Measurements from ENCODE around the gene CSTB. TPM values are rescaled to one million over a fixed set of nuclear protein-coding genes. Genes with fewer than 3 reads are reported as not detected.

CSTB gene
- total RNA-seq, 1 donor from 2014 or later = 55.8 TPM

GRCh38 chr21:43778469-43779335 lies 2.6 kb upstream of the CSTB start:
- peak overlapping the region; percentile 66 for H3K4me3 Mint-ChIP-seq (ENCODE audit: low read depth)
- no peaks in the 10 kb centered on the region for H3K27me3 Mint-ChIP-seq (ENCODE audit: low read depth)
- H3K9me3 Mint-ChIP-seq = no peaks in the 10 kb centered on the region
- H3K27ac Mint-ChIP-seq = peak overlapping the region; percentile 96
- H3K36me3 Mint-ChIP-seq (ENCODE audit: low read depth) = peaks cover 15% of the 10 kb centered on the region
- H3K4me1 Mint-ChIP-seq (ENCODE audit: low read depth) = peaks cover 53% of the 10 kb centered on the region
- DNase-seq (ENCODE audit: low spot score) = peak; percentile 26
- intact Hi-C loops (cut with micrococcal nuclease) = no loop called here

DNA sequence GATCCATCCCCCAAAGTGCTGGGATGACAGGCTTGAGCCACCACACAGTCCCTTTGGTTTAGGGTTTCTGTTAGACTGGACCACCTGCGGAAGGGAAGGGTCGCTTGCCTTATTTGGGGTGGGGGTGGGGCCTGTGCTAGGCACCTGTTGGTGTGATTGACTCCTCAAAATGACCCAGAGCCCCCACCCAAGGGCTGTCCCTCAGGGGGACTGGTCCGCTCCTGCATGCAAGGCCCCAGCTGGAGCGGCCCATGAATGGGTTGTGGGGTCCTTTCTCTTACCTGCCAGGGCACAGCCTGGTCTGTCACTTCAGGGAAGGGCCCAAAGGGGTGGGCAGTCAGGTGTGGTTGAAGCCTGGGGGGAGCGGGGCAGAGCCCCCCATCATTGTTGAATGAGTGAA lies 1.8 kb upstream of the CSTB start:
- intact Hi-C loops (cut with micrococcal nuclease) = no loop called here
- peak overlapping the region; percentile 96 for H3K27ac Mint-ChIP-seq
- H3K9me3 Mint-ChIP-seq = no peaks in the 10 kb centered on the region

DNA sequence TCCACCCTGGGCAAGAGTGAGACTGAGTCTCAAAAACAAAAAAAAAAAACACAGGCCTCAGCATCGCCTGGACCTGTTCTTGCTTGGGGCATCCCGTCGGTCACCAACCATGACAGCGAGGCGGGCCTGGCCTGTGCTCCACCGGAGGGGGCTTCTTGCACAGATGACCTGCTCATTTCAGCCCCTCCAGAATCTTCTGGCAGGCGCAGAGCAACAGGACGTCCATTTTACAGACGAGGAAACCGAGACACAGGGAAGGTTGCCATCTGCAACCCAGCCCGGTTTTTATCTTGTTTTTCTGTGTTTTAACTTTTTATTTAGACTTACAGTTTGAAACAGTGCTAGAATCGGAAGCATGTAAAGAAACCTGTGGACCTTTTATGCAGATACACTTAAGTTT lies 918 bp downstream of the CSTB start:
- peak overlapping the region; percentile 96 for H3K4me3 Mint-ChIP-seq (ENCODE audit: low read depth)
- intact Hi-C loops (cut with micrococcal nuclease) = no loop called here
- H3K27ac Mint-ChIP-seq = peak overlapping the region; percentile 78
- no peaks in the 10 kb centered on the region for H3K9me3 Mint-ChIP-seq
- no peak for DNase-seq (ENCODE audit: low spot score)
- H3K27me3 Mint-ChIP-seq (ENCODE audit: low read depth) = no peaks in the 10 kb centered on the region
- peaks cover 38% of the 10 kb centered on the region for H3K36me3 Mint-ChIP-seq (ENCODE audit: low read depth)
- H3K4me1 Mint-ChIP-seq (ENCODE audit: low read depth) = peaks cover 40% of the 10 kb centered on the region

More for the DNA sequence above, 1.8 kb upstream of the CSTB start:
- peaks cover 22% of the 10 kb centered on the region for H3K36me3 Mint-ChIP-seq (ENCODE audit: low read depth)
- peak overlapping the region; percentile 66 for H3K4me3 Mint-ChIP-seq (ENCODE audit: low read depth)
- peaks cover 53% of the 10 kb centered on the region for H3K4me1 Mint-ChIP-seq (ENCODE audit: low read depth)
- no peak for DNase-seq (ENCODE audit: low spot score)
- no peaks in the 10 kb centered on the region for H3K27me3 Mint-ChIP-seq (ENCODE audit: low read depth)

DNA sequence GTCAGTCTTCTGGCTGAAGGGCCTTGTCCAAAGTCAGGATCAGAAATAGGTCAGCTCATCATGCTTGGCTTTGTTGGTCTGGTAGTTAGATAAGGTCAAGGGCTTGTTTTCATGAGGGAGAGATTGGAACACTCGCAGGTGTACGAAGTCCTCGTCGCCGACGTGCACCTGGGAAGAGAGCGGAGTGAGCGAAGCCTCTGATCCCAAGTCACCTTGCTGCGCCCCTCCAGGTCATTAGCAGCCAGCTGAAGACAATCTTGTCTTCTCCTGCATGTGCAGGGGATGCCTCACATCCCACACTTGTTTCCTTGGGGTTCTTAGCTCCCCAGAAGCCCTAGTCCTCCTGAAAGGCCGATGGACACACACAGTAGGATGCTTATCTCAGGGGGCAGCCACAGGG lies 1.9 kb downstream of the CSTB start:
- Mint-ChIP-seq H3K4me1 (ENCODE audit: low read depth) (peaks cover 35% of the 10 kb centered on the region), H3K27me3 (ENCODE audit: low read depth) (no peaks in the 10 kb centered on the region), H3K27ac (no peak overlapping the region), H3K9me3 (no peaks in the 10 kb centered on the region), H3K36me3 (ENCODE audit: low read depth) (peaks cover 38% of the 10 kb centered on the region), H3K4me3 (ENCODE audit: low read depth) (peak overlapping the region; percentile 96)
- DNase-seq (ENCODE audit: low spot score) = no peak
- intact Hi-C loops (cut with micrococcal nuclease) = no loop called here

GRCh38 chr21:43772425-43772821 lies 3.7 kb downstream of the CSTB start:
- intact Hi-C loops (cut with micrococcal nuclease) = no loop called here
- Mint-ChIP-seq H3K9me3 (no peaks in the 10 kb centered on the region), H3K27me3 (ENCODE audit: low read depth) (no peaks in the 10 kb centered on the region), H3K4me1 (ENCODE audit: low read depth) (peaks cover 23% of the 10 kb centered on the region), H3K4me3 (ENCODE audit: low read depth) (no peak overlapping the region), H3K27ac (no peak overlapping the region), H3K36me3 (ENCODE audit: low read depth) (peaks cover 38% of the 10 kb centered on the region)
- no peak for DNase-seq (ENCODE audit: low spot score)

GRCh38 chr21:43771698-43772424 lies 4.2 kb downstream of the CSTB start:
- Mint-ChIP-seq H3K4me1 (ENCODE audit: low read depth) (peaks cover 23% of the 10 kb centered on the region), H3K36me3 (ENCODE audit: low read depth) (peaks cover 38% of the 10 kb centered on the region), H3K27me3 (ENCODE audit: low read depth) (no peaks in the 10 kb centered on the region), H3K4me3 (ENCODE audit: low read depth) (no peak overlapping the region), H3K27ac (no peak overlapping the region), H3K9me3 (no peaks in the 10 kb centered on the region)
- intact Hi-C loops (cut with micrococcal nuclease) = no loop called here
- no peak for DNase-seq (ENCODE audit: low spot score)

DNA sequence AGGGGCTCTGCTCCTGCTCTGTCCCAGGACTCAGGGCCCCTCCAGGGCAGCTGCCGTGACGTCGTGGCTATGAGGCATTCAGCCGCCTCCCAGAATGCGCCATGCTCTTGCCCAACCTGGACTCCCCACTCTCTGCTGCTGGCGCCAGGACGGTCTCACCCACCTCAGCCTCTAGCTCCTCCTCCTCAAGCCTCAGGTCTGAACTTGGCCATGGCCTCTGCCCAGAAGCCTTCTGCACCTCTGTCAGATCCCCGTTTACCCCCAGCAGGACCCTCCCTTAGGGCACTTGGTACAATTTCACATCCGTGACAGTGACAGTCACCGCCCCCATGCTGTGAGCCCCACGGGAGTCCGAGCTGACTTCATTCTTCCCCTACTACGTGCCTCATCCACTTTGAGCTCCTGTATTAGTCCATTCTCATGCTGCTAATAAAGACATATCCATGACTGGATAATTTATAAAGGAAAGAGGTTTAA lies 4.9 kb downstream of the CSTB start:
- intact Hi-C loops (cut with micrococcal nuclease) = no loop called here
- no peak overlapping the region for H3K27ac Mint-ChIP-seq
- peaks cover 38% of the 10 kb centered on the region for H3K36me3 Mint-ChIP-seq (ENCODE audit: low read depth)
- H3K9me3 Mint-ChIP-seq = no peaks in the 10 kb centered on the region
- H3K4me3 Mint-ChIP-seq (ENCODE audit: low read depth) = no peak overlapping the region
- no peaks in the 10 kb centered on the region for H3K27me3 Mint-ChIP-seq (ENCODE audit: low read depth)
- DNase-seq (ENCODE audit: low spot score) = no peak
- peaks cover 23% of the 10 kb centered on the region for H3K4me1 Mint-ChIP-seq (ENCODE audit: low read depth)

DNA sequence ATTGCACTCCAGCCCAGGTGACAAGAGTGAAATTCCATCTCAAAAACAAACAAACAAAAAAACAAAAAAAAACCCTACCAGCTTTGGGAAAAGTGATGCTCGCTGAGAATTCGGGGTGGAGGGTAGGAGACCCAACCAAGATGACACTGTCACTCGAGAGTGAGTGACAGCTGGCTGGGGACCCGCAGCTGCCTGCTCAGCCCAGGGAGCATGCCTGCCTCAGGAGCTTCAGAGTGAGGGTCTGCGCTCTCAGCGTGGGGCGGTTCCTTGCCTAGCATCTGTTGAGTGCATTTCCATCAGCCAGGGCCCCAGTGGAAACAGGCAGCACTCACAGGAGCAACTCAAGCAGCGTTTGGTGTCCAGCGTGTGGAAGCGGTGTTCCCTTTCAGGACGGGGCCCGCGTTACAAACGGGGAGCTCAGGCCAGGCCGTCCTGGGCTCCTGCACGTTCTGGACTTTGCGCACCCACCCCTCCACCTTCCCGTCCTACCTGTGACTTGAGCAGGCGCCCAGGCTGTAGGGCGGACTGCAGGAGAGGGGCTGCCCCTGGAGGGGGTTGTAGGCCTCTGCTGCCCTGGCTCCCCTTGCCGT lies 5.9 kb downstream of the CSTB start:
- Mint-ChIP-seq H3K36me3 (ENCODE audit: low read depth) (peaks cover 32% of the 10 kb centered on the region), H3K4me3 (ENCODE audit: low read depth) (no peak overlapping the region), H3K9me3 (no peaks in the 10 kb centered on the region), H3K27me3 (ENCODE audit: low read depth) (no peaks in the 10 kb centered on the region), H3K27ac (no peak overlapping the region), H3K4me1 (ENCODE audit: low read depth) (peaks cover 17% of the 10 kb centered on the region)
- DNase-seq (ENCODE audit: low spot score) = no peak
- intact Hi-C loops (cut with micrococcal nuclease) = no loop called here

DNA sequence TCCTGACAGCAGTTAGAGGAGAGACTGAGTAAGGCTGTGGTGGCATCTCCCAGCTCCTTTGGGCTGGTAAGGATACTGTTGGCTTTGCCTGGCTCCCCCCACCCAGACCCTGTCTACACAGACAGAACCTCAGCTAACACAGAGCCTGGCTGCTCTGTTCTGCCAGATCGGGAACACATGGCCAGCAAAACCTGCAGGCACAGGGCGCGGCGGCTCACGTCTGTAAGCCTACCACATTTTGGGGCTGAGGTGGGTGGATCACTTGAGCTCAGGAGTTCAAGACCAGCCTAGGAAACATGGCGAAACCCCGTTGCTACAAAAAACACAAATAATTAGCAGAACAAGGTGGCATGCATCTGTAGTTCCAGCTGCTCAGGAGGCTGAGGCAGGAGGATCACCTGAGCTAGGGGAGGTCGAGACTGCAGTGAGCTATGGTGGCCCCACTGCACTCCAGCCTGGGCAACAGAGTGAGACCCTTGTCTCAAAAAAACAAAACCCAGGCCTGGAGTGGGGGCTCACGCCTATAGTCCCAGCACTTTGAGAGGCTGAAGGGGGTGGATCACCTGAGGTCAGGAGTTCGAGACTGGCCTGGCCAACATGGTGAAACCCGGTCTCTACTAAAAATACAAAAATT lies 6.7 kb downstream of the CSTB start:
- Mint-ChIP-seq H3K36me3 (ENCODE audit: low read depth) (peaks cover 29% of the 10 kb centered on the region), H3K9me3 (no peaks in the 10 kb centered on the region), H3K4me1 (ENCODE audit: low read depth) (peaks cover 12% of the 10 kb centered on the region), H3K4me3 (ENCODE audit: low read depth) (no peak overlapping the region), H3K27me3 (ENCODE audit: low read depth) (no peaks in the 10 kb centered on the region), H3K27ac (no peak overlapping the region)
- intact Hi-C loops (cut with micrococcal nuclease) = no loop called here
- no peak for DNase-seq (ENCODE audit: low spot score)

DNA sequence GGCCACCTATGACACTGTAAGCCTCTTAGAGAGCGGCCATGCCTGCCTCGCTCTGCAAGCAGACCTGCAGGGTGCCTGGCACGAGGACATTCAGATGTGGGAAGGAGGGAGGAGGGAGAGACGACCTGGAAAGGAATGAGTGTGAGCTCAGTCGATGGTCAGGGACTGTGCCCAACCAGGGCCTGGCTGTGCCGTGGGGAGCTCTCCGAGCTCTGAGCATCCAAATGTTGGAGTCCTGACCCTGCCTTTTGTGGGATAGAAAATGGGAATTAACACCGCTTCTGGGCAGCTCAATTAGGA lies 7.3 kb downstream of the CSTB start:
- Mint-ChIP-seq H3K4me3 (ENCODE audit: low read depth) (no peak overlapping the region), H3K36me3 (ENCODE audit: low read depth) (peaks cover 24% of the 10 kb centered on the region), H3K27ac (no peak overlapping the region), H3K4me1 (ENCODE audit: low read depth) (peaks cover 12% of the 10 kb centered on the region), H3K27me3 (ENCODE audit: low read depth) (no peaks in the 10 kb centered on the region), H3K9me3 (no peaks in the 10 kb centered on the region)
- intact Hi-C loops (cut with micrococcal nuclease) = no loop called here
- DNase-seq (ENCODE audit: low spot score) = no peak

DNA sequence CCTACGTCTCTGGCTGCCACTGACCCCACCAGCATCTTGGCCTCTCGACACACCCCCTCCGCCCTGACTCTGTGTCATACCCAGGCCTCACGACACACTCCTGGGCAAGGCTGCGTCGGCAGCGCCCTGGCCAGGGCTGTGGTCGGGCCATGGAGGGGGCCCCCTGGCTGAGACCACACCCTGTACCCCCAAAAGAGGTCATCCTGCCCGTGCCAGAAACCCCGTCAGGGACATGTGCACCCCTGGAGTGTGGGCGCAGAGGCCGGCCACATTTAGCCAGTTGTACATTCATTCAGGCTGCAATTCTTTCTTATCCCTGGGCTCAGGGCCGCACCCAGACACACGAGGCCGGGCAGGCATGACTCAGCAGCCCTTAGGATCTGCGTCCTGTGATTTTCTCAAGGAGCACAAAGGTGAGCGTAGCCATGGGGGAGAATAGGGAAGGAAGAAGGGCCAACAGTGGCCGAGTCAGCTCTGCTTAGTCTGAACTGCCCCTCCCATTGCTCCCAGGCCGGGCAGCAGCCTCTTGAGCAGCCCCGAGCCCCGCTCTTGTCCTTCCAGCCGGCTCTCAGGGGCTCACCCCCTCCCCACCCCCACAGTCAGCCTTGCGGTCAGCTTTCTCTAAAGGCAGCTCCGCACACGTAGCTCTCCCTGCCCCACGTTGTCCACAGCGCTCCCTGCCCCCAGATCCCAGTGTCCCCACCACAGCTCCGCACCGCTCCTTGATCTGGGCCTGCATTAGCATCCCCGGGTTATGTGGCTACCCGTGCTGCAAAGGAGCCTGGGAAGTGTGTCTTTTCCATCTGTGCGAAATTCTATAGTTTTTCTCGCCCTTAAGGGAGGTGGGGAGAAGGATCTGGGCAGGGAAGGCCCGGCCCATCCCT lies 7.9 kb downstream of the CSTB start:
- no peaks in the 10 kb centered on the region for H3K27me3 Mint-ChIP-seq (ENCODE audit: low read depth)
- H3K27ac Mint-ChIP-seq = no peak overlapping the region
- H3K4me1 Mint-ChIP-seq (ENCODE audit: low read depth) = peaks cover 7% of the 10 kb centered on the region
- H3K4me3 Mint-ChIP-seq (ENCODE audit: low read depth) = no peak overlapping the region
- no peak for DNase-seq (ENCODE audit: low spot score)
- intact Hi-C loops (cut with micrococcal nuclease) = no loop called here
- peaks cover 21% of the 10 kb centered on the region for H3K36me3 Mint-ChIP-seq (ENCODE audit: low read depth)
- H3K9me3 Mint-ChIP-seq = no peaks in the 10 kb centered on the region

DNA sequence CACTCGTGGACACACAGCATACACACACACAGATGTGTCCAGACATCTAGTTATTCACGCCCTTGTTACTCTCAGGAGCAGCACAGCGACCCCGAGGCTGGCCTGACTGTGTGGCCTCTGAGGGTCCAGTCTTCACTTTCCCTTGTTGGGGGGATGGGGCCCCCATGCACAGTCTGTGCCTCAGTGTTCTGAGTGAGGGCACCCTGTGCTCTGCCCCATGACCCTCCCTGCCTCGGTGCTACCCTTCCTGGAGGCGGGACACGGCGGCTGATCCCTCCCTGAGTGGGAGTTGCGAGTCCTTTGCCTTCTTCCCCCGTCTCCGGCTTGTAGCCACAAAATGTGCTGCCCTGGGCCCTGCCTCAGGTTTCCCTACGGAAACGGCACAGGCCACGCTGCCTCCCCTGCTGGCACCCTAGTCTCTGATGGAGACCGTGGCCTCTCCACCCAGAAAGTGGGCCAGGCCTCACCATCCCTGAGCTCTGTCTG lies 8.6 kb downstream of the CSTB start:
- no peak overlapping the region for H3K4me3 Mint-ChIP-seq (ENCODE audit: low read depth)
- peaks cover 5% of the 10 kb centered on the region for H3K4me1 Mint-ChIP-seq (ENCODE audit: low read depth)
- DNase-seq (ENCODE audit: low spot score) = no peak
- H3K27me3 Mint-ChIP-seq (ENCODE audit: low read depth) = no peaks in the 10 kb centered on the region
- H3K36me3 Mint-ChIP-seq (ENCODE audit: low read depth) = peaks cover 19% of the 10 kb centered on the region
- no peaks in the 10 kb centered on the region for H3K9me3 Mint-ChIP-seq
- intact Hi-C loops (cut with micrococcal nuclease) = no loop called here
- H3K27ac Mint-ChIP-seq = no peak overlapping the region

Data from activated T-helper 2 cell treated with anti-CD3 and anti-CD28 coated beads, Interferon-gamma antibody, Interleukin-2, Interleukin-4, amounts not matched to agents 10 μg/mL and 5 μg/mL and 100 μg/mL, durations not matched to agents 14 hours and 24 hours and 36 hours (primary cell).